Left lobe of liver (tissue), 2 donors: Measurements from ENCODE around the gene BHLHE41. TPM values are rescaled to one million over a fixed set of nuclear protein-coding genes. Genes with fewer than 3 reads are reported as not detected.

Experiments
- ATAC-seq: fragments of 200-7000 bp; cut with Tn5 transposase; one replicate; pipeline ENCODE4 v1.9.1; 2020; ENCODE audit warnings: mild to moderate bottlenecking, moderate library complexity
- DNase-seq: peaks from one replicate; pipeline ENCODE4 v3.0.0-alpha.2; 2020; ENCODE audit warnings: low spot score
- total RNA-seq: library from RNA; stranded (reverse); gene quantifications from one replicate; pipeline ENCODE4 v1.2.1, GENCODE V29; 2021
- donor health status: DM: no; HTN: no; CAD: no; lungs with moderate emphysema.
- donor health status: DM: no; HTN: yes; CAD: no.

The BHLHE41 gene
- total RNA-seq, 1 donor from 2014 or later = 1.9 TPM

- ATAC-seq (no peak), DNase-seq (no peak)
These were observed 7.8 kb downstream of the BHLHE41 start for GRCh38 chr12:26116829-26117715.

- no peak for ATAC-seq
These were observed 10.0 kb downstream of the BHLHE41 start for GRCh38 chr12:26114720-26115401.

GRCh38 chr12:26113853-26114719 lies 10.8 kb downstream of the BHLHE41 start:
- ATAC-seq (peak; percentile 90), DNase-seq (peak; percentile 97)

More at GRCh38 chr12:26114720-26115401, 10.0 kb downstream of the BHLHE41 start:
- no peak for DNase-seq

GRCh38 chr12:26113181-26113654 lies 11.6 kb downstream of the BHLHE41 start:
- ATAC-seq (peak; percentile 34), DNase-seq (peak; percentile 54)

GRCh38 chr12:26112703-26113147 lies 12.1 kb downstream of the BHLHE41 start:
- ATAC-seq (no peak), DNase-seq (no peak)

GRCh38 chr12:26112232-26112631 lies 12.6 kb downstream of the BHLHE41 start:
- ATAC-seq = no peak
- DNase-seq = no peak

- DNase-seq = no peak
- no peak for ATAC-seq
These were observed 15.4 kb downstream of the BHLHE41 start for GRCh38 chr12:26109343-26109881.

GRCh38 chr12:26108915-26109314 lies 15.9 kb downstream of the BHLHE41 start:
- no peak for DNase-seq
- ATAC-seq = no peak

- DNase-seq (no peak), ATAC-seq (no peak)
These were observed 18.5 kb downstream of the BHLHE41 start for GRCh38 chr12:26106347-26106746.

GRCh38 chr12:26102953-26103352 lies 21.9 kb downstream of the BHLHE41 start:
- DNase-seq (no peak), ATAC-seq (no peak)

- ATAC-seq = no peak
- DNase-seq = no peak
These were observed 23.1 kb downstream of the BHLHE41 start for GRCh38 chr12:26101763-26102162.

- ATAC-seq (no peak), DNase-seq (no peak)
These were observed 23.5 kb downstream of the BHLHE41 start for GRCh38 chr12:26101350-26101734.

- ATAC-seq (no peak), DNase-seq (no peak)
These were observed 24.0 kb downstream of the BHLHE41 start for GRCh38 chr12:26100666-26101349.

GRCh38 chr12:26097046-26097878 lies 27.6 kb downstream of the BHLHE41 start:
- peak; percentile 100 for ATAC-seq
- peak; percentile 71 for DNase-seq

- DNase-seq (no peak), ATAC-seq (no peak)
These were observed 28.8 kb downstream of the BHLHE41 start for GRCh38 chr12:26096036-26096435.

GRCh38 chr12:26095186-26095585 lies 29.7 kb downstream of the BHLHE41 start:
- DNase-seq (no peak), ATAC-seq (no peak)

GRCh38 chr12:26092346-26093105 lies 32.3 kb downstream of the BHLHE41 start:
- ATAC-seq (no peak), DNase-seq (no peak)

- no peak for ATAC-seq
These were observed 33.0 kb downstream of the BHLHE41 start for GRCh38 chr12:26091822-26092221.

More at GRCh38 chr12:26091822-26092221, 33.0 kb downstream of the BHLHE41 start:
- DNase-seq = no peak
